Muscle of leg (tissue), 11 donors: ENCODE measurements around the gene RFPL2. TPM values are rescaled to one million over a fixed set of nuclear protein-coding genes. Genes with fewer than 3 reads are reported as not detected.
"Not testable (repeated sequence)": the region's sequence is repeated elsewhere in the genome, so short reads cannot be mapped to it uniquely, and the experiment has no call there.

Source experiments
- DNase-seq: peaks from one replicate; pipeline ENCODE4 v3.0.0; 2013
- H3K27ac ChIP-seq: one replicate; pipeline ENCODE4 v1.5.1; 2013; ENCODE audit warnings: mild to moderate bottlenecking, low read length, control low read depth
- H3K27me3 ChIP-seq: one replicate; pipeline ENCODE4 v1.6.1; 2013; ENCODE audit warnings: low read length; ENCODE audit not compliant: control insufficient read depth, insufficient read depth
- H3K36me3 ChIP-seq: one replicate; pipeline ENCODE4 v1.6.1; 2013; ENCODE audit warnings: low read length; ENCODE audit not compliant: control insufficient read depth, insufficient read depth
- H3K4me1 ChIP-seq: one replicate; pipeline ENCODE4 v1.6.1; 2013; ENCODE audit warnings: low read length; ENCODE audit not compliant: control insufficient read depth, insufficient read depth
- H3K4me3 ChIP-seq: one replicate; pipeline ENCODE4 v1.5.1; 2013; ENCODE audit warnings: low read length, control low read depth
- H3K9me3 ChIP-seq: replicated peaks from 2 replicates; pipeline ENCODE4 v1.6.1; 2013; ENCODE audit warnings: low read depth, low read length; ENCODE audit not compliant: control insufficient read depth
- WGBS: methylation state at CpG from one replicate; pipeline ENCODE4 v1.1.5; 2013; ENCODE audit warnings: missing lambda C conversion rate; ENCODE audit not compliant: insufficient coverage; 5-methylcytosine and 5-hydroxymethylcytosine counted together
- polyA plus RNA-seq, 8 donors: library from polyadenylated mRNA; unstranded; fragments of 120-200 nt; gene quantifications; one replicate each; pipeline versions ENCODE4 v1.2.1 to v1.2.3, GENCODE V29; 2013; ENCODE audit warnings: inconsistent platforms in 1 of 8, low replicate concordance in 1 of 8; ENCODE audit not compliant: insufficient read length in 8 of 8, insufficient read depth in 1 of 8
- total RNA-seq: library from RNA; stranded (reverse); fragments of 120-200 nt; gene quantifications from one replicate; pipeline ENCODE4 v1.2.4, GENCODE V29; 2013

The RFPL2 gene
- total and polyA plus RNA-seq, 9 donors: 0.10 to 0.28 (median 0.12) TPM; not detected in 6

GRCh38 chr22:32197553-32198226, 7.2 kb downstream of the RFPL2 start:
- peaks cover 24% of the 10 kb centered on the region for H3K27me3 ChIP-seq
- not testable (repeated sequence) for H3K4me1 ChIP-seq, DNase-seq, H3K4me3 ChIP-seq, H3K36me3 ChIP-seq, H3K9me3 ChIP-seq, H3K27ac ChIP-seq
- WGBS: 87% methylated on average over 3 of the region's 5 CpGs

GRCh38 chr22:32195900-32196299, 9.0 kb downstream of the RFPL2 start:
- H3K9me3 ChIP-seq, H3K4me3 ChIP-seq, H3K4me1 ChIP-seq, H3K27ac ChIP-seq, H3K36me3 ChIP-seq, DNase-seq: not testable (repeated sequence)
- WGBS: 67% methylated on average over 1 of the region's 3 CpGs
- peaks cover 12% of the 10 kb centered on the region for H3K27me3 ChIP-seq

GRCh38 chr22:32193346-32193745, 11.5 kb downstream of the RFPL2 start:
- not testable (repeated sequence) for H3K4me1 ChIP-seq, DNase-seq, H3K27ac ChIP-seq, H3K36me3 ChIP-seq, H3K4me3 ChIP-seq, H3K9me3 ChIP-seq, H3K27me3 ChIP-seq
- 60% methylated on average over 2 of the region's 9 CpGs for WGBS

DNA sequence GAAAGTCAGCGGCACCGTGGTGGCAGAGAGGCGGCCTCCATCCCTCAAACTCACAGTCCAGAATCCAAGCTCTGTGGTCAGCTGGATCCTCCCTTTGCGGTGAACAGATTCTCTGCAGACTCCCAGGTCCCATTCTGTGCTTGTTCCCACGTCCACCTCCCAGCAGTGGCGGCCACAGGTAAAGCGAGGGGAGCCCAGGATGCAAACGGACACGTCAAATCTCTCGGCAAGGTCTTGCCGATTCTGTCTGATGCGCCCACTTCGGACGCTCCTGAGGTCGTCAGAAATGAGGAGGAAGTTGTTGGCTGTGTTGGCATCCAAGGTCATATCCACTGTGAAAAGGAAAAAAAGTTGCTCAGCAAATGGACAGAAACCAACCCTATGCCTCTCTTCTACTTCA, 13.9 kb downstream of the RFPL2 start:
- 77% methylated on average over 5 of the region's 15 CpGs for WGBS
- H3K36me3 ChIP-seq, H3K27me3 ChIP-seq, H3K9me3 ChIP-seq, H3K4me1 ChIP-seq, DNase-seq, H3K27ac ChIP-seq, H3K4me3 ChIP-seq: not testable (repeated sequence)

DNA sequence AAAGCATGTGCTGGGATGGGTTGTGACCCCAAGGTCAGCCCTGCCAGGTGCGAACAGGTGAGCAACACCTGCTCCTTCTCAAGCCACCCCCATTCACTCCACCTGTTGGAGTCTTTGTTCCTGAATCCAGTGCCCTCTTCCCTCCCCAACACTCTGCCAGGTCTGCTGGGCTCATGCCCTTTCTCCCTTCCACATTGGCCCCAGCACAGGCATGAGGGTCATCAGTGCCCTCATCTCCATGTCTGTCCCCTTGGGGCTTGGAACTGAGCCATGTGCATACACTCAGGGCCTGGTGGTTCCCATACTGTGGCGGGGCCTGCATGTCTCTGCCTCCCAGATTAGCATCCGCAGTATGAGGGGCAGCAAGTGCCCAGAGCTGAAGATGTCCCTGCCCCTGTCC, 19.1 kb downstream of the RFPL2 start:
- Histone ChIP-seq H3K4me3 (no peak overlapping the region), H3K27me3 (no peaks in the 10 kb centered on the region), H3K36me3 (no peaks in the 10 kb centered on the region), H3K9me3 (no peaks in the 10 kb centered on the region), H3K27ac (no peak overlapping the region), H3K4me1 (no peaks in the 10 kb centered on the region)
- WGBS: 100% methylated on average over 3 of the region's 3 CpGs
- DNase-seq: no peak

DNA sequence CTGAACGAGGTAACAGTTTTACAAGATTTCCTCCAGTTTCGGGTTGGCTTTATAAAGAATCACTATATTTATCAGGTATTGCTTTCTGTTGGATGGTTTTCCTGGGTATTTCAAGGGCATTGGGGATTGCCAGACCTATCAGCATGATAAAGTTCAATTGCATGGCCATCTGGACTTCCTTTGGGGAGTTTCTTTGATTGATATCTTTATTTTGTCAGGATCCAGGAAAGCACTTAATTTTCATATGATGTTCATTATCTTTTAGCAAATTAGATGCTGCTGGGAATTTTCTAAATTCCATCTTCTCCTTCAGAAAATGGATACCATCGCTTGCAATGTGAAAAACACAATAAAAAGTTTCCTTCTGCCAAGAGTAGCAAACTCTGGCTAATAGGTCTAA, 21.2 kb downstream of the RFPL2 start:
- no peak for DNase-seq
- WGBS: no CpG with 5 or more reads among the region's 3 CpGs
- Histone ChIP-seq H3K27ac (no peak overlapping the region), H3K36me3 (no peaks in the 10 kb centered on the region), H3K4me1 (no peaks in the 10 kb centered on the region), H3K4me3 (no peak overlapping the region), H3K9me3 (no peaks in the 10 kb centered on the region), H3K27me3 (peaks cover 1% of the 10 kb centered on the region)

GRCh38 chr22:32181043-32181442, 23.8 kb downstream of the RFPL2 start:
- no peak for DNase-seq
- H3K27me3 ChIP-seq: peaks cover 20% of the 10 kb centered on the region
- H3K4me3 ChIP-seq: no peak overlapping the region
- no peaks in the 10 kb centered on the region for H3K9me3 ChIP-seq
- H3K36me3 ChIP-seq: no peaks in the 10 kb centered on the region
- 90% methylated on average over 5 of the region's 6 CpGs for WGBS
- no peaks in the 10 kb centered on the region for H3K4me1 ChIP-seq
- no peak overlapping the region for H3K27ac ChIP-seq

- Histone ChIP-seq H3K27me3 (peaks cover 41% of the 10 kb centered on the region), H3K4me3 (no peak overlapping the region)
Observed at GRCh38 chr22:32177221-32177765, 27.6 kb downstream of the RFPL2 start.

GRCh38 chr22:32175683-32176644, 28.9 kb downstream of the RFPL2 start:
- Histone ChIP-seq H3K27me3 (peaks cover 41% of the 10 kb centered on the region), H3K4me1 (no peaks in the 10 kb centered on the region), H3K4me3 (no peak overlapping the region), H3K9me3 (no peaks in the 10 kb centered on the region), H3K36me3 (no peaks in the 10 kb centered on the region), H3K27ac (no peak overlapping the region)
- DNase-seq: no peak
- WGBS: 3% methylated on average over 60 of the region's 73 CpGs

More at GRCh38 chr22:32177221-32177765, 27.6 kb downstream of the RFPL2 start:
- Histone ChIP-seq H3K4me1 (no peaks in the 10 kb centered on the region), H3K27ac (no peak overlapping the region), H3K36me3 (no peaks in the 10 kb centered on the region), H3K9me3 (no peaks in the 10 kb centered on the region)
- no peak for DNase-seq
- WGBS: 96% methylated on average over 4 of the region's 8 CpGs

- no peaks in the 10 kb centered on the region for H3K36me3 ChIP-seq
- no peak overlapping the region for H3K27ac ChIP-seq
- H3K9me3 ChIP-seq: no peaks in the 10 kb centered on the region
- H3K27me3 ChIP-seq: peaks cover 41% of the 10 kb centered on the region
- H3K4me3 ChIP-seq: no peak overlapping the region
- no peak for DNase-seq
- WGBS: 72% methylated on average over 11 of the region's 11 CpGs
- H3K4me1 ChIP-seq: no peaks in the 10 kb centered on the region
Observed at GRCh38 chr22:32175115-32175514, 29.8 kb downstream of the RFPL2 start.
